ENCODE data around the gene LYSMD1. TPM values are rescaled to one million over a fixed set of nuclear protein-coding genes. Genes with fewer than 3 reads are reported as not detected.
A peak's percentile ranks its signal among the peaks of the same experiment; 100 is the strongest.

The LYSMD1 gene
- total RNA-seq, 1 experiment from 2014 or later: 6.7 TPM

DNA sequence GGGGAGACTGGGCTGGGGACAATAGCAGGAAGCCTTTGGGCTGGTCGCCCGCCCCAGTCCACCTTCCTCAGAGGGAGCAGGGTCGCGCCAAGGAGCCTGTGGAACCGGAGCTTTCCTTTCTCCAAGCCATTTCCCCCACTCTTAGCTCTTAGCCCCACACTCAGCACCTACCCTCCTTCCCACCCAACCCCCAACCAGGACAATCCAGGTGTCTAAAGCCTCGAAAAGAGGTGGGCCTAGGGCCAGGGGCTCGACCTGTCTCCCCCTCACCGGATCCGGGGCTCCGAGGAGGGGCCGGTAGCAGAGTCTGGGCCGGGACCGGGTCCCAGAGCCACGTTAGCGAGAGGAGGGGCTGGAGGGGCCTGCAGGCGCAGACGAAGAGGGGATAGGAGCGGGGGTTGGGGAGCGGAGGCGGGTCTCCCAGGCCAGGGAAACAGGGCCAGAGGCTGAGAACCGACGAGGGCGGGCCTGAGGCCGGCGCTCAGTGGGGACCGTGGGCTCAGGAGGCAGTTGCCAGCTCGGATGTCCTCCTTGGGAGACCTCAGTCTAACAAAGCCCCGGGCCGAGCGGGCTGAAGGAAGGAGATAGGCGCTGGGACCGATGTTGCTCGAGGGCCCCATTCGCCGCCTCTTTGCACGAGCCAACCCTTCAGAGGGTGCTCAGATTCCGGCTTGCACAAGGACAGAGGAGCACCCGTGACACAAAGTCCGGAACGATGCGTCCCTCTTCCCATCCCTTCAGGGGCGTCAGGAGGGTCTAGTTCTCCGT lies 20.2 kb downstream of the LYSMD1 start:
- peak overlapping the region in 1 of 3 experiments; percentile 50; a peak in 1 of 7 replicates for H3K27ac Mint-ChIP-seq
- peaks cover 0 to 2% (median 0%) of the 10 kb centered on the region in 3 experiments; a peak in 1 of 7 replicates for H3K36me3 Mint-ChIP-seq (ENCODE audit: insufficient read depth in 1 of 3, low read depth in 3 of 3)
- Histone ChIP-seq H4K91ac (ENCODE audit: insufficient read length, low read depth, low read length) (no peak overlapping the region), H3K14ac (ENCODE audit: insufficient read depth, low read length) (0 out of 2 replicates have a peak overlapping the region, but pooled peaks have one; percentile 8), H2BK20ac (ENCODE audit: low read depth, low read length, poor library complexity, severe bottlenecking) (no peak overlapping the region), H4K5ac (ENCODE audit: insufficient read length, low read depth, low read length) (no peak overlapping the region), H2BK15ac (ENCODE audit: low read depth, low read length) (no peak overlapping the region), H2AK5ac (ENCODE audit: insufficient read length, low read length) (no peak overlapping the region), H2BK12ac (ENCODE audit: insufficient read length, low read depth, low read length) (no peak overlapping the region), H2BK120ac (ENCODE audit: low read depth, low read length, poor library complexity, severe bottlenecking) (no peak overlapping the region), H3K27me3 (ENCODE audit: insufficient read depth, low read length) (no peaks in the 10 kb centered on the region; the same call in 1 of the 2 replicates), H3K56ac (ENCODE audit: insufficient read length, low read depth, low read length) (no peak overlapping the region), H2BK5ac (ENCODE audit: insufficient read length, low read length) (no peak overlapping the region), H3T11ph (ENCODE audit: low read length) (no peak overlapping the region), H3K23me2 (ENCODE audit: insufficient read length, low read depth, low read length, poor library complexity, severe bottlenecking) (peaks cover 24% of the 10 kb centered on the region), H3K9ac (ENCODE audit: extremely low read depth, insufficient read length, low read length) (peak overlapping the region; percentile 51), H3K79me2 (ENCODE audit: insufficient read depth, low read length) (no peaks in the 10 kb centered on the region), H3K23ac (ENCODE audit: insufficient read length, low read depth, low read length) (no peak overlapping the region), H3K4ac (ENCODE audit: low read depth, low read length) (no peak overlapping the region), H3K4me1 (ENCODE audit: insufficient read depth, low read length) (peaks cover 22% of the 10 kb centered on the region; the same call in 1 of the 2 replicates), H3K18ac (ENCODE audit: insufficient read length, low read depth, low read length) (no peak overlapping the region), H3K27ac (ENCODE audit: insufficient read length, low read depth, low read length) (no peak overlapping the region), H2AFZ (ENCODE audit: low read length) (no peak overlapping the region), H3K4me2 (ENCODE audit: insufficient read depth, insufficient read length, low read length) (peak overlapping the region; percentile 90), H3K9me3 (ENCODE audit: control insufficient read depth, low read depth, low read length) (no peaks in the 10 kb centered on the region), H3K79me1 (ENCODE audit: insufficient read depth, low read depth, low read length, poor library complexity, severe bottlenecking) (no peaks in the 10 kb centered on the region), H4K20me1 (ENCODE audit: control insufficient read depth, insufficient read depth, insufficient read length) (peaks cover 4% of the 10 kb centered on the region), H4K8ac (replicated peaks; ENCODE audit: insufficient read length, low read depth, low read length) (no peak overlapping the region)
- H3K4me3 Mint-ChIP-seq: peak overlapping the region; percentile 85 to 86
- no peak for DNase-seq
- H3K27me3 Mint-ChIP-seq (ENCODE audit: low read depth): peaks cover 31% of the 10 kb centered on the region
- H3K9me3 Mint-ChIP-seq: no peaks in the 10 kb centered on the region
- WGBS (ENCODE audit: extremely low coverage, insufficient read length, low lambda C conversion rate): no CpG with 5 or more reads among the region's 43 CpGs
- TF ChIP-seq, protein P1, sequence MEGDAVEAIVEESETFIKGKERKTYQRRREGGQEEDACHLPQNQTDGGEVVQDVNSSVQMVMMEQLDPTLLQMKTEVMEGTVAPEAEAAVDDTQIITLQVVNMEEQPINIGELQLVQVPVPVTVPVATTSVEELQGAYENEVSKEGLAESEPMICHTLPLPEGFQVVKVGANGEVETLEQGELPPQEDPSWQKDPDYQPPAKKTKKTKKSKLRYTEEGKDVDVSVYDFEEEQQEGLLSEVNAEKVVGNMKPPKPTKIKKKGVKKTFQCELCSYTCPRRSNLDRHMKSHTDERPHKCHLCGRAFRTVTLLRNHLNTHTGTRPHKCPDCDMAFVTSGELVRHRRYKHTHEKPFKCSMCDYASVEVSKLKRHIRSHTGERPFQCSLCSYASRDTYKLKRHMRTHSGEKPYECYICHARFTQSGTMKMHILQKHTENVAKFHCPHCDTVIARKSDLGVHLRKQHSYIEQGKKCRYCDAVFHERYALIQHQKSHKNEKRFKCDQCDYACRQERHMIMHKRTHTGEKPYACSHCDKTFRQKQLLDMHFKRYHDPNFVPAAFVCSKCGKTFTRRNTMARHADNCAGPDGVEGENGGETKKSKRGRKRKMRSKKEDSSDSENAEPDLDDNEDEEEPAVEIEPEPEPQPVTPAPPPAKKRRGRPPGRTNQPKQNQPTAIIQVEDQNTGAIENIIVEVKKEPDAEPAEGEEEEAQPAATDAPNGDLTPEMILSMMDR (conservative IDR thresholded peaks at IDR 0.05): no peak
- peaks cover 34 to 43% of the 10 kb centered on the region in 2 experiments for H3K4me1 Mint-ChIP-seq

Measured in H9 (cell line).